Measurements from ENCODE around the gene GRM4.

GRM4 gene

DNA sequence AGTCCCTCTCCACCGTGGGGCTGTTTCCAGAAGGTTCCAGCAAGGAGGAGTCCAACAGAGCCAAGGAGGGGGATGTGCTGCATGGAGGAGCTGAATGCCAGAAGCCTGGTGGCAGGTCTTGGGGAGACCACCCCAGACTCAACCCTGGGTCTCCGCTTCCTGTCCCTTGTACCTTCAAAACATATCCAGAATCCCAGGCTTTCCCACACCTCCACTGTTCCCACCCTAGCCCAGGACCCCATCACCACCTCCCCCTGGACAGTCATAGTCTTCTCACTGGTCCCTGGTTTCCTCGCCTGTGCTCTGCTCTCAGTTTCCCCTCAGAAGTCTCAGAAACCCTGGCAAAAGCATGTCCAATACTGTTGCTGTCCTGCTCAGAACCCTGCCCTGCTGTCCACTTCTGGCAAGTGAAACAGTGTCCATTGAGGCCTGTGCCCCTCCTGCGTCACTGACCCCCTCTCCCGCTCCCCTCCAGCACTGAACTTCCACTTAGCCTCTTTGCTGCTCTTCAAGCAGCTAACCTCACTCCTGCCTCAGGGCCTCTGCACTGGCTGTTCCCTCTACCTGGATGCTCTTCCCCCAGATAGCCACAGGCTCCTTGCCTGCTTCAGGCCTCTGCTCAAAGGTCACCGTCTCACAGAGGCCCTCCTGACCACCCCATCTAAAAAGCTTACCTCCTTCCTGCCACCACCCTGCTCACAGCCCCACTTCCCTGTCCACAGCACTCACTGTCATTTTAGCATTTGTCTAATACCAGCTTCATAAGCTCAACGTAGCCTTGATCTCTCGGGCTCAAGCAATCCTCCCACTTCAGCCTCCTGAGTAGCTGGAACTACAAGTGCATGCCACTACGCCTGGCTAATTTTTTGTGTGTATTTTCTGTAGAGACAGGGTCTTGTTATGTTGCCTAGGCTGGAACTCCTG lies 169.2 kb downstream of the GRM4 start:
- no peak for DNase-seq

DNA sequence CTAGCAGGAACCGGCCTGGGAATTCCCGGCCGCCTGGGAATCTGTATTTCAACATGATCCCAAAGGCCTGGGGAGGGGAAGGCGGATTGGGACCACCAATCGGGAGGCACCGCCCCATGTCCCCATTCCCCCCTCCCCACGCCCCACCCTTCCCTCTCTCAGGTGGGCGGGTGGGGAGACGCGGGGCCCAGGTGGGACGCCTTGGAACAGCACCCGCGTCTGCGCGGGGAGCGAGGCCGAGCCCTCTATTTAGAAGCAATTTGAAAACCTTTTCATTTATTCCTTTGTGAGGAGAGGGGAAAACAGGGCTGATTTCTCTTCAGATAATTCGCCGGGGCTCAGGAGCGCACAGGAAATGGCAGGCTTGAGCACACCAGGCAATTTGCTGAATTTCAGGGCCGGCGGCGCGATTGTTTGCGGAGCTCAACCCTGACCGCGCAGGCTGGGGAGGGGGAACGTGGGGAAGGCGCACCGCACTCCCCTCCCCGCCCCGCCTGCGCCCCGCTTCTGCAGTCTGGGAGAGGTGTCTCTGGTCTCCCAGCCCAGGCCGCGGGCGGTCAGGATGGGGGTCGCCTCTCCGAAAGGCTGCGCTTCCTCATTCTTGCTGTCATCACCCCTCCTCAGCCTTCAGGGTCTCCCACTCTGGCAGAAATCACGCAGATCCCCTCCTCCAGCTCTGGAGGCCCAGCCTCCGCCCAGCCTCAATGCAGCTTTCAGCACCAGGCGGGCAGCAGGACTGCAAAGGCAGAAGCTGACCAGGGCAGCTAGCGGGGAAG lies 170.0 kb downstream of the GRM4 start:
- DNase-seq = no peak

DNA sequence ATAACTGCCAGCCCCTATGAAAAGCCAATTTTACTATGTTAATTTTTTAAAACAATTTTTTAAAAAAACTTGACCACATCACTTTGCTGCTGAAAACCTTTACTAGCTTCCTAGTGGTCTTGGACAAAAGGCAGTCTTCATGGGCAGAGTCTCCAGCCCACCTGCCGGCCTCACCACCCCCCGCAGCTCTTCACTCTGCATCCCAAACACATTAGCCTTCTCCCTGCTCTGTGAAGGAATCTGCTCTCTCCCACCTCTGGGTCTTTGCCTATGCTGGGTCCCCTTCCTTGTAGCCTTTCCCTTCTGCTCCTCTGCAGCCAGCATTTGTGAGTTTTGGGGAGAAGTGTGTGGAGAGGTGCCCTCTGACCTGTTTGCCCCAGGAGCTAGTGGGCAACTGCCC lies 171.4 kb downstream of the GRM4 start:
- no peak for DNase-seq

DNA sequence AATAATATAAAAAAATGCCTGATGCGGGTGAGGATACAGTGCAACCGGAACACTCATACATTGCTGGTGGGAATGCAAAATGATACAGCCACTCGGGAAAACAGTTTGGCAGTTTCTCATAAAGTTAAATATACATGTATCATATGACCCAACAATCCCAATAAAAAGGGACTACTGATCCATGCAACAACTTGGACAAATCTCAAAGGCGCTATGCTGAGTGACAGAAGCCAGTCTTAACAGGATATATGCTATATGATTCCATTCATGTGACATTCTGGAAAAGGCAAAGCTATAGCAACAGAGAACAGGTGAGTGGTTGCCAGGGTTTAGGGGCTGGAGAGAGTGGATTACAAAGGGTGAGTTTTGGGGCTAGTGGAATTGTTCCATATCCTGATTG lies 171.9 kb downstream of the GRM4 start:
- DNase-seq = no peak

DNA sequence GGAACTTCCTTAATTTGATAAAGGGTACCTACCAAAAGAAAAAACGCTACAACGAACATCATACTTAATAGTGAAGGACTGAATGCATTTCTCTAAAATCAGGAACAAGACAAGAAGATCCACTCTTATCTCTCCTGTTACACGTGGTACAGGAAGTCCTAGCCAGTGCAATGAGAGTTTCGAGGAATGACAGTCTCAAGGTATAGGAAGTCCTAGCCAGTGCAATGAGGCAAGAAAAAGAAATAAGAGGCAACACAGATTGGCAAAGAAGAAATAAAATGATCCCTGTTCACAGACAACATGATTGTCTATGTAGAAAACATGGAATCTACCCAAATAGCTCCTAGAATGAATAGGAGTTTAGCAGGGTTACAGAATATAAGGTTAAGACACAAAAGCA lies 174.3 kb downstream of the GRM4 start:
- DNase-seq = no peak
